Activated T-cell treated with anti-CD3 and anti-CD28 coated beads, Interleukin-2, amount 50 U/mL, for 24 hours (primary cell): ENCODE measurements around the gene SULF2.
A peak's percentile ranks its signal among the peaks of the same experiment; 100 is the strongest.

ENCODE experiments used
- DNase-seq: peaks from one replicate; pipeline ENCODE4 v3.0.0-alpha.2; 2020
- H3K27ac Mint-ChIP-seq: 2 replicates; pipeline ENCODE4 v1.8.0; 2020; ENCODE audit warnings: mild to moderate bottlenecking, mixed read lengths
- H3K27me3 Mint-ChIP-seq: 2 replicates; pipeline ENCODE4 v1.8.0; 2020; ENCODE audit warnings: mixed read lengths
- H3K36me3 Mint-ChIP-seq: 2 replicates; pipeline ENCODE4 v1.8.0; 2020; ENCODE audit warnings: low read depth, mixed read lengths
- H3K4me1 Mint-ChIP-seq: 2 replicates; pipeline ENCODE4 v1.8.0; 2020; ENCODE audit warnings: low read depth, mixed read lengths
- H3K4me3 Mint-ChIP-seq: 2 replicates; pipeline ENCODE4 v1.8.0; 2020; ENCODE audit warnings: mild to moderate bottlenecking, moderate library complexity, mixed read lengths
- H3K9me3 Mint-ChIP-seq: 2 replicates; pipeline ENCODE4 v1.8.0; 2020; ENCODE audit warnings: mixed read lengths

The SULF2 gene

DNA sequence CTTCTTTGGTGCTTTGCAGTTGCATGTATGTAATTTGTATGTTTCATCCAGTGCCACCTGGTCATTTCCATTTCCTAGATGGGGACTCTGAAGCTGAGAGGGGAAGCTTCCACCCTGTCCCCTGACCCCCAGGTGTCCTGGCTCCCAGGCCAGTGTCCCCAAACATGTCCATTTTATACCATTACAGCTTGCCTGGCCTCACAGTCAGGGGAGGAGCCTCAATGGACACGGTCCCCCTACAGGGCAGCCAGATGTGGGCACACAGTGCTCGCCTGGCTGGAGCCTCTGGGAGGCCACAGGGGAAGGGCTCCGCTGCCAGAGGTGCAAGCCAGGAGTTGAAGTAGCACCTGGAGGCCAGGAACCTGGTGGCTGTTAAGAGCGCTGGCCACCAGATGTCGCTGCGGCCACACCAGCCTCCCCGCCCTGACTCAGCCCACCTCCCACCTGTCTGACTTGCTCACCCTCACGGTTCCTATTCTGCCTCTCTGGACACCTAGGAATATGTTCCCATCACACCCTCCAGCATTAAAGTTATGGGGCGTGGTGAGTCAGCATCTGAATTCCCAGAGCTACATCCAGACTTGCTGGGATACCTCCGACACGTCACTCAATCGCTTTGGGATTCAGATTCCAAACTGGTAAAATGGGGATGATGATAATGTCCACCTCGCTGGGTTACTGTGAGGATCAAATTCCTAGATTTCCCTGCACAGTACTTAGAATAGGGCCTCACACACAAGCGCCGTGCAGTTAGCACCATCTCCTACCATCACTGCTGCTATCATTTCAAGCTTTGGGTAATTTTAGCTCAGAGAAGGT is 107.4 kb downstream of the SULF2 start:
- H3K9me3 Mint-ChIP-seq = no peaks in the 10 kb centered on the region
- H3K4me1 Mint-ChIP-seq = no peaks in the 10 kb centered on the region
- no peak overlapping the region for H3K4me3 Mint-ChIP-seq
- DNase-seq = peak; percentile 80
- H3K27me3 Mint-ChIP-seq = no peaks in the 10 kb centered on the region
- no peaks in the 10 kb centered on the region for H3K36me3 Mint-ChIP-seq
- H3K27ac Mint-ChIP-seq = peak overlapping the region; percentile 41

DNA sequence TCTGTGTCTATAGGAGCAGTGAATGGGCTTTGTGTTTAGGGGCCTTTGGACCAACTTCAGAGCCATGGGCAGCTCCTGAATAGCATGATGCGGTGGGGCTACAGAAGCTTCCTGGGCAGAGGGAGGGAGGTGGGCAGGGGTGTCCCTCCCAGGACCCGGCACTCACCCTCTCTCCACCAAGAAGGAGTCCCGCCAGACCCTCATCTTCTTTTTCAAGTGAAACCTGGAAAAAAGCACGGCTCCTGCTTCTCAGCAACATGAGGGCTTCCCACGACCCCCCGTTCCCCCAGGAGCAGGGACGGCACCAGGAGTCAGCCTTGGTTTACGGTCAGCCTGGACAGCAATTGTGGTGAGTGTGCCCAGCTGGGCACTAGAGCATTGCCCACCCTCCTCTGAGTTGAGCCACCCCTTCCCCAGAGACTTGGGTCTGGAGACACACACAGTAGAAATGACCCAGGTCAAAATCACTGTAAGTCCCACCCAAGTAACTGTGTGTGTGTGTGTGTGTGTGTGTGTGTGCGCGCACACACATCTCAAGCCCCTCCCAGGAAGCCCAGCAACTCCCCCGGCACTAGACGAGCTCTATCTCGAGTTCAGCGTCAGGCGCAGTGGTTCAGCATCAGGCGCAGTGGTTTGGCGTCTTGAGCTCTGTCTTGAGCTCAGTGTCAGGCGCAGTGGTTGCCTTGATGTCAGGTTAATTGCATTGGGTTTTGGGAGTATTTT is 108.2 kb downstream of the SULF2 start:
- Mint-ChIP-seq H3K4me1 (no peaks in the 10 kb centered on the region), H3K36me3 (no peaks in the 10 kb centered on the region), H3K9me3 (no peaks in the 10 kb centered on the region), H3K4me3 (no peak overlapping the region), H3K27me3 (no peaks in the 10 kb centered on the region), H3K27ac (peak overlapping the region; percentile 41)
- DNase-seq = peak; percentile 29

DNA sequence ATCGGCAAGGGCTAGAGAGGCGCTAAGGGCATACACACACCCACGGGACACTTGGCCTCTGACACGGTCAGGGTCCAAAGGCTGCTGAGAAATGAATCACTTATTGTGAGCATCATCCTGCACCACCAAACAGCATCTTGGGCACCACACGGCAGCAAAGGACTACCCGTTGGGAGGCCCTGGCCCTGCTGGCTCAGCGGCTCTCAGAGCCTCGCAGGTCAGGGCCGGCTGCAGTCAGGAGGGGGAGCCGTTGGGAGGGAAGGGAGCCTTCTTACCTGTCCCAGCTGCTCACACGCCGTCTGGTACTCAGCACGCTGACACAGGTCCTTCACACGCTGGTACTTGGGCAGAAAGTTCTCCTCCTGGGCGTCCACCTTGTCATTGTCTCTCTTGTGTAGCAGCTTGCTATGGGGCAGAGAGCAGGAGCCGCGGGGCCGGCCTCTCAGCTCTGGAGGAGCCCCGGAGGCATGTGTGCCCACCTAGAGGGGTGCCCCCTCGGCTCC is 109.0 kb downstream of the SULF2 start:
- H3K9me3 Mint-ChIP-seq = no peaks in the 10 kb centered on the region
- no peaks in the 10 kb centered on the region for H3K36me3 Mint-ChIP-seq
- no peaks in the 10 kb centered on the region for H3K27me3 Mint-ChIP-seq
- peak overlapping the region; percentile 26 for H3K27ac Mint-ChIP-seq
- H3K4me1 Mint-ChIP-seq = no peaks in the 10 kb centered on the region
- peak; percentile 33 for DNase-seq
- no peak overlapping the region for H3K4me3 Mint-ChIP-seq

DNA sequence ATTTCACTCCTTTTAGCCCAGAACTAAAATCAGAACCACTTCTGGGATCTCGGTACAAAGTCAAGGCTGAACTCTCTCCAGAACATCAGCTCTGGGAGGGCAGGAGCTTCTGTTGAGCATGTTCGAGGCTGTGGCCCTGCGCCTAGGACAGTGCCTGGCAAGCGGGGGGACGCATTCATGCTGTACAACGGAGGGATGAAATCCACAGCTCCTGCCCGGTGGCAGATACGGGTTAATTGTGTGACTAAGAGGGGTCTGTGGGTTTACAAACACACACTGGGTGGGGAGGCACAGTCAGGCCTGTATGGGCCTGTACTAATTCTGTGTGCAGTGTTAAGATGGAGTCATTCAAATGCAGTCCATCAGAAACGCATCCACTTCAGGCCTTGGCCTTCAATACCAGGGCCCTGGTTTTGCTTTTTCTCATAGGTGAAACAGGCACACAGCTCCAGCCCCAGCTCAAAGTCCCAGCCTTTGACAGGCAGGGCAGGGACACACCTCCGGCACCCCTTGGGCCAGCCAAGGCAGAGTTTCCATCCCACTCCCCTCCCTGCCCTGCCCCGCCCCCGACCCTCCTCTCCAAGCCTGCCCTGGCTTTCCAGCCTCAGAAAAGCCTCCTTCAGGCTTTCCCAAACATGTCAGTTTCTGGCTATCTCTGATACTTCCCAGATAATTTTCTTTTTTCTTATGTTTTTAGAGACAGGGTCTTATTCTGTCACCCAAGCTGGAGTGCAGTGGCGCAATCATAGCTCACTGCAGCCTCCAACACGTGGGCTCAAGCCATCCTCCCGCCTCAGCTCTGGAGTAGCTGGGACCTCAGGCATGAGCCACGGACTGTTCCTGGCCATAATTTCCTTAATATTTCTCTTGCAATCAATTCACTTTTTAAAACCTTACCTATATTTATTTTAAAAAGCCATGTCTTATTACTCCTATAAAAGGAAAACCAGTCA is 109.8 kb downstream of the SULF2 start:
- H3K9me3 Mint-ChIP-seq = no peaks in the 10 kb centered on the region
- H3K36me3 Mint-ChIP-seq = no peaks in the 10 kb centered on the region
- peak overlapping the region; percentile 37 for H3K27ac Mint-ChIP-seq
- H3K4me3 Mint-ChIP-seq = no peak overlapping the region
- DNase-seq = peak; percentile 28
- no peaks in the 10 kb centered on the region for H3K4me1 Mint-ChIP-seq
- H3K27me3 Mint-ChIP-seq = no peaks in the 10 kb centered on the region

DNA sequence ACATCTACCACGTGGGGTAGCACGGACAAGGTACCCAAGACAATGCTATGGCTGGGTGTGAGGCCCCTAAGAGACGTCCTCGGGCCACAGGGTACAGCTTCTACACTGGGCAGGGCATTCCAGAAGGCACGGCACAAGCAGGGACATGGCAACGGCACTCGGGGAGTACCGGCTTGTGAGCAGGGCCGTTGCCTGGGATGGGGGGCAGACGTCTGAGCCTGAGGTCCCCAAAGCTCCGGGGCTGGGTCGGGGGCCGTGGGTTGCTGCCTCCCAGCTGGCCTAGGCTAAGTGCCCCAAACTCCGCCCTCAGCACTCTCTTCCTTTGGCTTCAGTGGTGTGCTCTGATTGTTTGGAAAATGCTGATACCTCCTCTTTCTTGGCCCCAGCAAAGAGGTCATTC is 110.6 kb downstream of the SULF2 start:
- H3K27me3 Mint-ChIP-seq = no peaks in the 10 kb centered on the region
- H3K9me3 Mint-ChIP-seq = no peaks in the 10 kb centered on the region
- no peaks in the 10 kb centered on the region for H3K4me1 Mint-ChIP-seq
- H3K4me3 Mint-ChIP-seq = no peak overlapping the region
- peak; percentile 29 for DNase-seq
- peak overlapping the region; percentile 51 for H3K27ac Mint-ChIP-seq
- no peaks in the 10 kb centered on the region for H3K36me3 Mint-ChIP-seq

DNA sequence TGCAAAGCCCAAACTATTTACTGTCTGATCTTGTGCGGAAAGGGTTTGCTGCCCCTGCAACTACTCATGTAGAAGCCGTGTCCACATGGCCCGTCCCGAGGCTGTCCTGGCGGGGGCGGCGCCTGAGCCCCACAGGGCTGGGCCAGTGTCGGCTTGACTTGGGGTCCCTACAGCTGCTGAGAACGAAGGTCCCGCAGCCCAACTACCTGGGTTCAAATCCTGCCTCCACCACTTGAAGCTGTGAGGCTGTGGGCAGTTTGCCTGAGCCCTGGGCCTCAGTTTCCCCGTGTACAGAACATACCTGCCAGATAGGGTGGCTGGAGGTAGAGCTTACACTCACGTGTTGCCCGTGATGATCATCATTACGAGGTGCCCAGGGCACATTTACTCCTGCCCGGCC is 111.1 kb downstream of the SULF2 start:
- no peaks in the 10 kb centered on the region for H3K9me3 Mint-ChIP-seq
- peak overlapping the region; percentile 51 for H3K27ac Mint-ChIP-seq
- H3K27me3 Mint-ChIP-seq = no peaks in the 10 kb centered on the region
- H3K4me3 Mint-ChIP-seq = no peak overlapping the region
- H3K36me3 Mint-ChIP-seq = no peaks in the 10 kb centered on the region
- no peak for DNase-seq
- H3K4me1 Mint-ChIP-seq = no peaks in the 10 kb centered on the region

DNA sequence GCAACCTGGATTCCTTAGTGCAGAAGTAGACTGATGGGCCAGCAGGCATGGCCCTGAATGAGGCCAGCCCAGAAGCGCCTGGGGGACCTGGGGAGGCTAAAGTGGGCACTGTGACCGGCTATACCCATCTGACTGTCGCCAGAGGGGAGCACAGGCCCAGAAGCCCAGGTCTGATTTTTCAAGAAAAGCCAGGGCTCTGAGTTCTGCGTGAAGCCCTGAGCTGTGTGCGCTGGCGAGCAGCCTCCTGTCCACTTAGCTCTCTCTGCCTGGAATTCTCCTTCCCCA is 111.7 kb downstream of the SULF2 start:
- peak; percentile 25 for DNase-seq
- Mint-ChIP-seq H3K4me1 (no peaks in the 10 kb centered on the region), H3K9me3 (no peaks in the 10 kb centered on the region), H3K36me3 (no peaks in the 10 kb centered on the region), H3K27ac (no peak overlapping the region), H3K27me3 (no peaks in the 10 kb centered on the region), H3K4me3 (no peak overlapping the region)

DNA sequence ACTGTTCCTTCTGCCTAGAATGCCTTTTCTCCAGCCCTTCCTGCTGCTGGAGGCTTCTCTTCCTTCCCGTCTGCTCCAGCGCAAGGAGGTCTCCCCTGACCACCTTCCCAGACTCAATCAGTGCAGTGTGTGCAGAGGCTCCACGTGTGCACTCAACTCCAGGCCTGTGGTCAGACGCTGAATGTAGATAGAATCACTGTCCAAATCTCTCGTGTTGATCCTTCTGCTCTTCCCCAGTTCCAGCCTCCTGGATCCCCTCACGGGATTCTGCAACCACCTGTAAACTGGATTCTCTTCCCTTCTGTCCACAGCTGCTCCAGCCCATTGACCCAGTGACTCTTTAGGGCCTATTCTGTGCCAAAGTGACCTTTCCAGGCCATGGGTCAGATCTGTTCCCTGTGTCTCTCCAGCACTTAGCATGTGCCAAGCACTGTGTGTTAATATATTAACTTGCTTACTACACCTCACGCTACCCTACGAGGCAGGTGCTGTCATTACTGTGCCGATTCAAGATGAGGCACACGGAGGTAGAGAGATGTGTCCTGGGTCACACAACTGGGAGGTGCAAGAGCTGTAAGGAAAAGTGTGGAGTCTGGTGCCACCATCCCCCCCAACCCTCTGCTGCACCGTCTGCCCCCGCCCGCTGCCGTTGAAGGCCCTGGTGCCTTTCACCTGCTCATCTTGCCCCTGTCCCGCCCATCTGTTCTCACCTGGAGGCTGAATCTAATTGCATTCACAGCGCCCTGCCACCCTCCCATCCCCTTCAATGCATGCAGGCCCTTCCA is 112.2 kb downstream of the SULF2 start:
- Mint-ChIP-seq H3K9me3 (no peaks in the 10 kb centered on the region), H3K4me3 (no peak overlapping the region), H3K4me1 (no peaks in the 10 kb centered on the region), H3K36me3 (no peaks in the 10 kb centered on the region), H3K27me3 (no peaks in the 10 kb centered on the region), H3K27ac (peak overlapping the region; percentile 18)
- DNase-seq = peak; percentile 28

DNA sequence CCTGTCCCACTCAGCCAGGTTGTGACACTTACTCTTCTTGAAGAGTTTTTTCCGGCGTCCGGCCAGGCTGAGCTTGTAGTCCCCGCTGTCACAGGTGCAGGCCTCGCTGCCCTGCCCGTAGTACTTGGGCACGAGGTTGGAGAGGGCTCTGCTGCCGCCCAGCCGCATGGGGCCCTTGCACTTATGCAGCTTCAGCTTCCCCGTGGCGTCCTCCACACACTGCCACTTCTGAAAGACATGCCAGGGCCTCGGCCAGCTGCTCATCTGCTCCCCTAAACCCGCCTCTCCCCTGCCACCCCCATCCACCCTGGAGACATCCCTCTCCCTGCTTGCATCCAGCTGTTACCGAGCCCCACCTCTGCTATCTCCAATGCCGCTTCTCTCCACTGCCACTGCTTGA is 113.1 kb downstream of the SULF2 start:
- Mint-ChIP-seq H3K27ac (no peak overlapping the region), H3K36me3 (no peaks in the 10 kb centered on the region), H3K27me3 (no peaks in the 10 kb centered on the region), H3K4me1 (no peaks in the 10 kb centered on the region), H3K9me3 (no peaks in the 10 kb centered on the region), H3K4me3 (no peak overlapping the region)
- DNase-seq = no peak

DNA sequence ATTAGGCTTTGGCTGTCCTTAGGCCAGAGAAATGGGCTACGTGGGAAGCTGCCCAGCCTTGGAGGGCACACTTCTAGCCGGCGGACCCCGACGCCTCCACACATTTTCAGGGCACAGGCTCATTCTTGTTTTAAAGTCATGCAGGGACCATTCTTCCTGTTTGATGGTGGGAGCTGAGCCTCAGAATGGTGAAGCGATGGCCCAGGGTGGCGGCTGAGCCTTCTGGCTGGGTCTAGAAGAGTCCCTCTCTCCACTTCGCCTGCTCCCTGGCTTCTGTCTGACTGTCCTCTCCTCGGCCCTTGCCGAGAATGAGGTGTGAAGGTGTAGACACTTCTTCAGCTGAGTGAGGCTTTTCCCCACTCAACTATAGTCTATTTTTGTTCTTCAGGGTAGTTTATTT is 114.4 kb downstream of the SULF2 start:
- Mint-ChIP-seq H3K4me1 (no peaks in the 10 kb centered on the region), H3K27ac (peak overlapping the region; percentile 5), H3K4me3 (no peak overlapping the region), H3K9me3 (no peaks in the 10 kb centered on the region), H3K27me3 (no peaks in the 10 kb centered on the region), H3K36me3 (no peaks in the 10 kb centered on the region)
- peak; percentile 28 for DNase-seq

DNA sequence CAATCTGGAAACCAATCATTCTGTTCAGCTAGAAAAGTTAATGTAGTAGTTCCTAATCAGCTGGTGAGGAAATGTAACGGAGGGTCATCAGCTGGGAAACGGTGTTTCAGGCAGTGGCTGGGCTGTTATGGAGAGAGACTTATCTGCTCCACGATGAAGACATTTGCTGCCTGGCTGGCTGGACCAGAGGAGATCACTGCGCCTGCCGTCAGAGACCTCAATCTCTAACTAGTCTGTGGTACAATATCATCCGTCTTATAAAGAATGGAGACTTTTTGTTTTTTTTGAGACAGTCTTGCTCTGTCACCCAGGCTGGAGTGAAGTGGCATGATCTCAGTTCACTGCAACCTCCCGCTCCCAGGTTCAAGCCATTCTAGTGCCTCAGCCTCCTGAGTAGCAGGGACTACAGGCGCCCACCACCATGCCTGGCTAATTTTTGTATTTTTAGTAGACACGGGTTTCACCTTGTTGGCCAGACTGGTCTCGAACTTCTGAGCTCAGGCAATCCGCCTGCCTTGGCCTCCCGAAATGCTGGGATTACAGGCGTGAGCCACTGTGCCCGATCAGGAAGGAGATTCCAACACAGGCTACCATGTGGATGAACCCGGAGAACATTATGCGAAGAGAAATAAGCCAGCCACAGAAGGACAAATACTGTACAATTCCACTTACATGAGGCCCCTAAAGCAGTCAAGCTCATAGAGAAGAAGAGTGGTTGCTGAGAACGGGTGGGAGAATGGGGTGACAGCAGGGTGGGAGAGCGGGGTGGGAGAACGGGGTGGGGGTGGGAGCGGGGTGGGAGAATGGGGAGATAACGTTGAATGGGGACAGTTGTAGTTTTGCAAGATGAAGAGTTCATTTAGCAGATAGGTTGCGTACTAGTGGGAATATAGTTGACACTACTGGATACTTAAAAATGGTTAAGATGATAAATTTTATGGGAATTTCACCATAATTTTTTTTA is 115.1 kb downstream of the SULF2 start:
- peak; percentile 25 for DNase-seq
- H3K27ac Mint-ChIP-seq = peak overlapping the region; percentile 80
- H3K27me3 Mint-ChIP-seq = no peaks in the 10 kb centered on the region
- H3K4me1 Mint-ChIP-seq = no peaks in the 10 kb centered on the region
- H3K9me3 Mint-ChIP-seq = no peaks in the 10 kb centered on the region
- peak overlapping the region; percentile 20 for H3K4me3 Mint-ChIP-seq
- H3K36me3 Mint-ChIP-seq = peaks cover 4% of the 10 kb centered on the region

DNA sequence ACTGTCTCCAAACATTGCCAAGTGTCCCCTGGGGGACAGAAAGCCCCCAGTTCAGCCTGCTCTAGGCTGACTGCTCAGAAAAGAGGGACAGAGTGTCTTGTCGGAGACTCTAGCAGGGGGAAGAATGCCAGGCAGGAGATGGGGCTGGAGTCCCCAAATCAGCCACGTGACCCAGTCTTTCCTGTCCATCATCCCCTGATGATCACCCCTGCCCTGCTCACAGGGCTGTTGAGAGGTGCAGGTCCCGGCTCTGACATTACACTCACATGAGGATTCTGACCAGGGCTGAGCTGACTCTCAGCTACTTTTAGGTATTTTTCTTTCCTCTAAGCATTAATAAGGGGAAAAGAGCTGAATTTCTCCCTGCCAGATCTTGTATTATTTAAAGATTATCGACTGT is 115.8 kb downstream of the SULF2 start:
- no peak for DNase-seq
- Mint-ChIP-seq H3K36me3 (peaks cover 12% of the 10 kb centered on the region), H3K4me3 (no peak overlapping the region), H3K4me1 (no peaks in the 10 kb centered on the region), H3K9me3 (no peaks in the 10 kb centered on the region), H3K27me3 (no peaks in the 10 kb centered on the region), H3K27ac (peak overlapping the region; percentile 80)

DNA sequence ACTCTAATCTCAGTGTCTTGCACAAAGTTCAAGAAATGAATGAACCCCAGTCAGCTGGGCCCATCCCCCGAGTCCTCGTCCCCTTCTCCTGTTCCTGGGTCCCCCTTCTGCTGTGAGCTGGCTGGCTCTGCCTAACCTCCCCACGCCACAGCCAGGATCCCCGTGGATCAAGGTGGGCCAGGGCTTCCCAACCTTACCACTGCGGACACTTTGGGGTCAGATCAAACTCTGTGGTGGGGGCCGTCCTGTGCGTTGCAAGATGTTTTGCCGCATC is 116.2 kb downstream of the SULF2 start:
- Mint-ChIP-seq H3K27me3 (no peaks in the 10 kb centered on the region), H3K4me1 (no peaks in the 10 kb centered on the region), H3K36me3 (peaks cover 13% of the 10 kb centered on the region), H3K4me3 (no peak overlapping the region), H3K9me3 (no peaks in the 10 kb centered on the region), H3K27ac (no peak overlapping the region)
- DNase-seq = no peak
